Stimulated activated CD8-positive, alpha-beta memory T cell treated with anti-CD3 and anti-CD28 coated beads, Interleukin-4, amount 100 ng/mL, for 24 hours (primary cell): ENCODE results near the gene SNX10.
"Not testable (repeated sequence)": the region's sequence is repeated elsewhere in the genome, so short reads cannot be mapped to it uniquely, and the experiment has no call there.

Experiments used
- DNase-seq: peaks from one replicate; pipeline ENCODE4 v3.0.0-alpha.2; 2020; ENCODE audit warnings: low read depth

SNX10 gene

GRCh38 chr7:26291699-26292538 lies at the start of gene SNX10:
Gene SNX10 (plus strand): TSS chr7:26291862. CDS start chr7:26346443, 54,581 bp downstream.
- DNase-seq: peak; percentile 47

- no peak for DNase-seq
Measured at GRCh38 chr7:26245150-26245549, 46.5 kb upstream of the SNX10 start.

GRCh38 chr7:26250239-26250638 lies 41.4 kb upstream of the SNX10 start:
- no peak for DNase-seq

- not testable (repeated sequence) for DNase-seq
Measured at GRCh38 chr7:26261866-26262265, 29.8 kb upstream of the SNX10 start.

GRCh38 chr7:26265065-26265464 lies 26.6 kb upstream of the SNX10 start:
- no peak for DNase-seq

GRCh38 chr7:26265499-26266075 lies 26.1 kb upstream of the SNX10 start:
- DNase-seq: no peak

- no peak for DNase-seq
Measured at GRCh38 chr7:26267601-26268166, 24.0 kb upstream of the SNX10 start.

- DNase-seq: no peak
Measured at GRCh38 chr7:26275213-26275612, 16.4 kb upstream of the SNX10 start.

- no peak for DNase-seq
Measured at GRCh38 chr7:26278770-26279169, 12.9 kb upstream of the SNX10 start.

- no peak for DNase-seq
Measured at GRCh38 chr7:26279405-26279804, 12.3 kb upstream of the SNX10 start.

- DNase-seq: no peak
Measured at GRCh38 chr7:26280097-26280496, 11.6 kb upstream of the SNX10 start.

GRCh38 chr7:26280723-26281122 lies 10.9 kb upstream of the SNX10 start:
- no peak for DNase-seq

GRCh38 chr7:26284477-26284876 lies 7.2 kb upstream of the SNX10 start:
- no peak for DNase-seq

GRCh38 chr7:26284995-26285632 lies 6.5 kb upstream of the SNX10 start:
- DNase-seq: no peak

- no peak for DNase-seq
Measured at GRCh38 chr7:26286157-26286556, 5.5 kb upstream of the SNX10 start.

GRCh38 chr7:26288126-26288525 lies 3.5 kb upstream of the SNX10 start:
- DNase-seq: not testable (repeated sequence)

- DNase-seq: no peak
Measured at GRCh38 chr7:26291251-26291650, 411 bp upstream of the SNX10 start.

GRCh38 chr7:26292768-26293560 lies 1.3 kb downstream of the SNX10 start:
- no peak for DNase-seq

GRCh38 chr7:26293569-26294308 lies 2.1 kb downstream of the SNX10 start:
- DNase-seq: peak; percentile 45

GRCh38 chr7:26295015-26295414 lies 3.4 kb downstream of the SNX10 start:
- no peak for DNase-seq

- DNase-seq: no peak
Measured at GRCh38 chr7:26295586-26295985, 3.9 kb downstream of the SNX10 start.
